Measurements from ENCODE around the gene DHRS13.

DNA sequence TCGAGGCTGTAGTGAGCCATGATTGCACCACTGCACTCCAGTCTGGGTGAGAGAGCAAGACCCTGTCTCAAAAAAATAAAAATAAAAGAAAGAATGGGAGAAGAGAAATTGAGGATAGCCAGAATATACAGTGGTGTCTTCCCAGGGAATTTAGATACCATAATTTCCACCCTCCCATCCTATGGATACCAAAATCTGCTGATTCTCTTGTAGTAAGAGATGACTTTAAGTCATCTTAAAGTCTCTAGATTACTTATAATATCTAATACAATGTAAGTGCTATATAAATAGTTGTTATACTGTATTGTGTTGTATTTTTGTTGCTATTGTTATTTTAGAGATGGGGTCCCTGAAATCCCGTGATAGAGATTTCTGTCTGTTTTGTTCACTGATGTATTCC, 49.6 kb downstream of the DHRS13 start:
- TF ChIP-seq GATA2 (IDR thresholded peaks at IDR 0.05; ENCODE audit: insufficient read depth, insufficient read length, low read depth, low read length) (no peak), EZH2 (IDR thresholded peaks at IDR 0.05; ENCODE audit: borderline replicate concordance, low read depth, low read length, severe bottlenecking) (no peak), POLR2A (IDR thresholded peaks at IDR 0.05; ENCODE audit: low read depth, low read length) (no peak), POLR2AphosphoS5 (IDR thresholded peaks at IDR 0.05; ENCODE audit: insufficient read depth, low read depth, low read length) (no peak)
- TF ChIP-seq, protein P1, sequence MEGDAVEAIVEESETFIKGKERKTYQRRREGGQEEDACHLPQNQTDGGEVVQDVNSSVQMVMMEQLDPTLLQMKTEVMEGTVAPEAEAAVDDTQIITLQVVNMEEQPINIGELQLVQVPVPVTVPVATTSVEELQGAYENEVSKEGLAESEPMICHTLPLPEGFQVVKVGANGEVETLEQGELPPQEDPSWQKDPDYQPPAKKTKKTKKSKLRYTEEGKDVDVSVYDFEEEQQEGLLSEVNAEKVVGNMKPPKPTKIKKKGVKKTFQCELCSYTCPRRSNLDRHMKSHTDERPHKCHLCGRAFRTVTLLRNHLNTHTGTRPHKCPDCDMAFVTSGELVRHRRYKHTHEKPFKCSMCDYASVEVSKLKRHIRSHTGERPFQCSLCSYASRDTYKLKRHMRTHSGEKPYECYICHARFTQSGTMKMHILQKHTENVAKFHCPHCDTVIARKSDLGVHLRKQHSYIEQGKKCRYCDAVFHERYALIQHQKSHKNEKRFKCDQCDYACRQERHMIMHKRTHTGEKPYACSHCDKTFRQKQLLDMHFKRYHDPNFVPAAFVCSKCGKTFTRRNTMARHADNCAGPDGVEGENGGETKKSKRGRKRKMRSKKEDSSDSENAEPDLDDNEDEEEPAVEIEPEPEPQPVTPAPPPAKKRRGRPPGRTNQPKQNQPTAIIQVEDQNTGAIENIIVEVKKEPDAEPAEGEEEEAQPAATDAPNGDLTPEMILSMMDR (IDR thresholded peaks at IDR 0.05; ENCODE audit: extremely low read depth in 1 of 2, insufficient read depth in 1 of 2, low read depth in 1 of 2, low read length in 2 of 2) = no peak

All from endothelial cell of umbilical vein (primary cell).